Stimulated activated CD4-positive, alpha-beta T cell treated with anti-CD3 and anti-CD28 coated beads, Interleukin-2, amount 100 ng/mL, for 24 hours (primary cell): ENCODE results near the gene CSF2RB.
"Not testable (repeated sequence)": the region's sequence is repeated elsewhere in the genome, so short reads cannot be mapped to it uniquely, and the experiment has no call there.

ENCODE experiments used
- DNase-seq, 2 donors: peaks; one replicate each; pipeline ENCODE4 v3.0.0-alpha.2; 2020

CSF2RB gene

DNA sequence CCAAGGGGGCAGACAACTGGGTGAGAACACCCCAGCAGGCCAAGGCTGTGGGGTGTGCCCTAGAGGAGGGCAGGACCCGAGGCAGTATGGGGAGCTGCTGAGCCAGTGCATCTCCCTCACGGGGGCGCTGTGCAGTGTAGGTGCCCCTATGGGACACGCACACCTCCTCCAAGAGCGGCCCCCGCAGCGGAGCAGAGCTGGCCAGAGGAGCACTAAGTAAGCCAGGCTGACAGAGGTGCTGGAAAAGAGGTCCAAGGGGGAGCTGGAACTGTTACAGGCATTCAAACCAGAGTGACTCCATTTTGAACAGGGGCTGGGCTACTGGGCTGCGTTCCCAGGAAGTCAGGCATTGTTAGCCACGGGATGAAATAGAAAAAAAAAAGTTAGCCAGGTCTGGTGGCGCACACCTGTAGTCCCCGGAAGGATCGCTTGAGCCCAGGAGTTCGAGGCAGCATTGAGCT, 64.0 kb downstream of the CSF2RB start:
- peak; percentile 81 to 85 for DNase-seq

GRCh38 chr22:36977947-36978660, 64.7 kb downstream of the CSF2RB start:
- DNase-seq = peak; percentile 91 to 95

DNA sequence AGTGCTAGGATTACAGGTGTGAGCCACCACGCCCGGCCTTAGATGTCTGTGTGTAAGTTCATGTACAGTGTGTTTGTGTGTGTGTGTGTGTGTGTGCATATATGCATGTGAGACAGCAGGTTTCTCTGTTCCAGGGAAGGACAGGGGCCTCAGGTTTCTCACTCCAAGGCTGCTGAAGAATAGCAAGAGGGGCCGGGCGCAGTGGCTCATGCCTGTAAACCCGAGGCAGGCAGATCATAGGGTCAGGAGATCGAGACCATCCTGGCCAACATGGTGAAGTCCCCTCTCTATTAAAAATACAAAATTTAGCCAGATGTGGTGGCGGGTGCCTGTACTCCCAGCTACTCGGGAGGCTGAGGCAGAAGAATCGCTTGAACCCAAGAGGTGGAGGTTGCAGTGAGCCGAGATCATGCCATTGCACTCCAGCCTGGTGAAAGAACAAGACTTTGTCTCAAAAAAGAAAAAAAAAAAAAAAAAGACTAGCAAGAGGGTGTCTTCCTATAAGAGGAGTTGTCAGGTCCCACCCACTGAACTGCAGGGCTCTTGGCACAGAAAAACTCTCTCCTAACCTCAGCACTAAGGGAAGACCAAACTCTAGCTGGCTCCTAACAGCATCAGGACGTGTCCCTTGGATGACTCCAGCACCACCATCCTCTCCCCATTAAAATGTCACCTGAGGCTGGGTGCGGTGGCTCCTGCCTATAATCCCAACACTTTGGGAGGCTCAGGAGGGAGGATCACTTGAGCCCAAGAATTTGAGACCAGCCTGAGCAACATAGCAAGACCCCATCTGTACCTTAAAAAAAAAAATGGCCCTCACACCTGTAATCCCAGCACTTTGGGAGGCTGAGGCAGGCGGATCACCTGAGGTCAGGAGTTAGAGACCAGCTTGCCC, 65.8 kb downstream of the CSF2RB start:
- DNase-seq = no peak

- no peak for DNase-seq
Measured at GRCh38 chr22:36981247-36981775, 67.9 kb downstream of the CSF2RB start.

GRCh38 chr22:36982136-36982535, 68.7 kb downstream of the CSF2RB start:
- DNase-seq = no peak

DNA sequence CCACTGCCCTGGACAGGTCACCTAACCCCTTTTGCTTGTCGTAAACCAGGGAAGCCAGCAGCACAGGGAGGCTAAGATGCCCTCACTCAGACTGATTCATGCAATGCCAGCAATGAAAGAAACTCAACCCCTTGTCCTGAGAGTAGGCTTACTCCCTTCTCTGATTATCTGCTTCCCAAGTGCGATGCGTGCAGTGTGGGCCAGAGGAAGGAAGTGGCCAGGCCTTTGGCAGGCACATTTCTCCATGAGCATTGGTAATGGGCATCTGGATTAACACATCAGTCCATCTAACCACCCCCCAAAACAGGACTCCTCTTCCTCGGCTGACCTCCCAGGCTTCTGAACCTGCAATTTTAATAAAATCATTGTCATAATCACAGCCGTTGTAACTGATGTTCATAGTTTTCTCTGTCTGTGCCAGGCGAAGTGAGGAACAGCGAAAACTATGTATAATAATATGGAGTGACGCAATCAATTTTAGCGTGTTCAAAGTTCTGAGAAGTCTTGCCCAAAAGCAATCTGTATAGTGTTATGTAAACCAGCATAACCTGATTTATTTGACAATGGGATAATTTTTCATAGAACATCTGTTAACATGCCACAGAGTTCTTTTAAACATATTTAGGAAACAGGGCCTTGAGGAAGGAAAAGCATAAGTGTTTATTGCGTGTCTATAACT, 71.9 kb downstream of the CSF2RB start:
- DNase-seq = no peak

DNA sequence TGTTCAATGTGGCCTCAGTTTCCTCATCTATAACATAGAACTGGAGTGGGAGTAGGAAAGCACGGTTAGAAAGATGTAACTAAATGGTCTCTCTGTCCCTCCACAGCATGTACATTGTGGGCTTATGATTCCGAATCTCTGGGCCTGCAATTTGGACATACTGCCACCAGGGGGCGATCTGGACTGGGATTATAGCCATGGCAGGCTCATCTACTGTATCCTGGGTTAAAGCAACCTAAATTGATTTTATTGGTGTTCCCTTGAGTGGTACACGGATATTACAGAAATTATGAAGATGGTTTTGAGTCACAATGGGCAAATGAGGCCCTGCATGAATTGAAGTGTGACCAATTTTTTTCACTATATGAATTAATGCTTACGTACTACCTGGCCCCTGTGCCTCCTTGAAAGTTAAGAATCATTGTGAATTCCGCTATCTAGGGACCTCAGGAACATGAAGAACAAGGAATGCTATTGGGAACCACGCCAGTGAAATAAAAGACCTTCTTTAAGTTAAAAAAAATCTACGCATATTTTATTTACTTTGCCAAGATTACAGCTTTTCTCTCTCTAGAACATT, 72.9 kb downstream of the CSF2RB start:
- peak; percentile 59 to 77 for DNase-seq

- no peak for DNase-seq
Measured at GRCh38 chr22:36988075-36988832, 74.8 kb downstream of the CSF2RB start.

GRCh38 chr22:36989012-36989411, 75.6 kb downstream of the CSF2RB start:
- not testable (repeated sequence) for DNase-seq
